ENCODE data around the gene KRTAP27-1.

KRTAP27-1 gene, protein sequence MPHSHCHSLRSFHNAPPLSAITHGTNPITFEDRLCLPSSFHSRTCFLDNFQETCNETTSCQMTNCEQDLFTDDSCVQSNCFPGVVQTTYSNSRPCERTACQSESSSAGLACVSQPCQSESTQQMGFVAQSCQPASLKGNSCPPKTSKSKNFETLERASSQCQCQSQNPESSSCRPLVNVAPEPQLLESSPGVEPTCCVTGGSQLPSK

DNA sequence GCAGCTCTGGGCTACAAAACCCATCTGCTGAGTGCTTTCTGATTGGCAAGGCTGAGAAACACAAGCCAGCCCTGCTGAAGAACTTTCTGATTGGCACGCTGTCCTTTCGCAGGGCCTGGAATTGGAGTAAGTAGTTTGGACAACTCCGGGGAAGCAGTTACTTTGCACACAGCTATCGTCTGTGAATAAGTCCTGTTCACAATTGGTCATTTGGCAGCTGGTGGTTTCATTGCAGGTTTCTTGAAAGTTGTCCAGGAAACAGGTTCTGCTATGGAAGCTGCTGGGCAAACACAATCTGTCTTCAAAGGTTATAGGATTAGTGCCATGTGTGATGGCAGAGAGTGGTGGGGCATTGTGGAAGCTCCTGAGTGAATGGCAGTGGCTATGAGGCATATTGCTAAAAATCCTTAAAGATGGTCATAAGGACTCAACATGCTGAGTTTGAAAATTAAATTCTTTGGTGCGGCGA is at the start of gene KRTAP27-1:
KRTAP27-1 (minus strand) TSS at position 419 of the 469 bp plus-strand sequence; CDS start at position 393, 26 bp downstream.
- no peak for DNase-seq

DNA sequence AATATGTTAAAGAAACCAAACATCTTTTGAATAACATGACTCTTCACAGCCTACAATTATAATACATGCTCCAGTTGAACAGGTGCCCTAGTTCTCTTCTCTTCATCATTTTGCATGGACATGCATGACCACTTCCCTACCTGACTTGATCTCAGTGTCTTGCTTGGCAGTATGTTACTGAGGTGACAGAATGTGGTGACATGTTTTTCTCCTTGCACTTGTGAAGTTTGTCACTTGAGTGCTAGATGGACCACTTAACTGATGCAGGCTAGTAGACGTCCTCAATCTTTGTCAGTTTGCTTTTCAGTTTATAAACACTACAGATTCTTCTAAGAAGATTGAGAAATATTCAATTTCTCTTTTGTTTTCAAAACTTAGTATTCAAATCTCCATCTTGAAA is 44.7 kb upstream of the KRTAP27-1 start:
- no peak for DNase-seq

DNA sequence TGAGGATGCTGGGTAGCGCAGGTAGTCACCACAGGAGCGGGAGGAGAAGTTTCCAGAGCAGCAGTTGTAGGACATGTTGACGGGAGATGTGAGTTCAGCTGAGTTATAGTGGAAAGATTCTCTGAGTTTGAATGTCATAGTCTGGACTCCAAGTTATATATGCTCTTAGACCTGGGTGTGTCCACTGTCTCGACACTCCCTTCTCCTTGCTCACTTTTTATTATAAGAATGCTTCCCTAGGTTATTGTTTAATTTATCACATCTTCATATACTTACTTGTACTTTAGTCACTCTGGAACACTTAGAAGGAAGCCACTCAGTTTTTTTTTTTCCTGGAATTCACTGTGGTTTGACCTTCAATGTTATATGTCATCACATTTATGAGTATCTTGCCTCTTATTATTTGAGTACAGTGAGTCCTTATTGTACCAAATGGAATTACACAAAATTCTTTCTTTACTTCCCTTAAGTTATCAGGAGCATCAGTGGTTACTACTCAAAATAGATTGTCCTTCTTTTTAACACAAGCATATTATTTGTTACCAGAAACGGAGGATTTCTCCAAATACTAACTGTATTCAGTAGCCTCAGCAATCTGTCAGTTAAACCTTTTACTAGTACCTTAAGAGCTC is 34.8 kb upstream of the KRTAP27-1 start, which contains the start of gene KRTAP13-2:
KRTAP13-2 (minus strand) TSS at position 133 of the 632 bp plus-strand sequence; CDS start at position 75, 58 bp downstream.
- no peak for DNase-seq

DNA sequence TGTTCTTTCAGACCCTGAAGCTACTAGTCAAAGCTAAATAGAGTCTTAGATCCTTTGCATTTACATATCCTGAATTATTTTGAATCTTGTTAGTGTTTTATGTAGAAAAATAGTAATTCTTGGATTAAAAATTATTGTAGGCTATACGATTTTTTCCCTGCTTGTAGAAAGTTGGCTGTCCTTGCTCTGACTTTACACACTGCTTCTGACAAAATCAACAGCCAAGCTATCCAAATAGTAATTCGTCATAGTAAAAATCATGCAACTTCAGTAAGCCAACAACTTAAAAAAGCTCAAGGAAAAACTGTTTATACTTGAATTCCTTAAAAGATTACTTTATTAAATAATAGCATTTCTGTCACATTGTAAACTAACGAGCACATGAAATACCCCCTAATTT is 18.4 kb upstream of the KRTAP27-1 start:
- DNase-seq, result no peak

DNA sequence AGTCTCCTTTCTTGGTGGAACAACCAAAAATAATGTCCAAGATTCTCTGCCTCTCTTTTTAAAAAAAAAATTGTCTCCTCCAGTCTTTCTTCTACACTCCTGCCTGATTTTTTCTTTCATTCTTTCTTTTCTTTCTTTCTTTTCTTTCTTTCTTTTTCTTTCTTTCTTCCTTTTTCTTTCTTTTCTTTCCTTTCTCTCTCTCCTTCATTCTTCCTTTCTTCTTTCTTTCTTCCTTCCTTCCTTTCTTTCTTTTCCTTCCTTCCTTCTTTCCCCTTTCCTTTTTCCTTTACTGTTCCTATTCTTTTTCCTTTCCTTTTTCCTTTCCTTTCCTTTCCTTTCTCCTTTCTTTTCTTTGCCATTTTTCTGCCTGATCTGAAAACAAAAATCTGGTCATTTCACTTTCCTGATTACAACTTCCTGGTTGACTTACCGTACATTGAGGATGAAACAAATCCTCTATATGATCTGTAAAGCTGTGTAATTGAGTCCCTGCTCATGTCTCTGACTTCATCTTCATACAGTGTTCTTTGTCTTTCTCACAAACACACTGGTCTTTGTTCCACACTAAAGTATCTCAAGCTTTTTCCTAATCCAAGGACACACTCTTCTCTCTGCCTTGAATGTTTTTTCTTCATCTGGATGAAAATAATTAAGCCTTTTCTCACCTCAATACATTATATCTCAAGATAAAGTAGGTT is 17.0 kb upstream of the KRTAP27-1 start:
- DNase-seq, result no peak

DNA sequence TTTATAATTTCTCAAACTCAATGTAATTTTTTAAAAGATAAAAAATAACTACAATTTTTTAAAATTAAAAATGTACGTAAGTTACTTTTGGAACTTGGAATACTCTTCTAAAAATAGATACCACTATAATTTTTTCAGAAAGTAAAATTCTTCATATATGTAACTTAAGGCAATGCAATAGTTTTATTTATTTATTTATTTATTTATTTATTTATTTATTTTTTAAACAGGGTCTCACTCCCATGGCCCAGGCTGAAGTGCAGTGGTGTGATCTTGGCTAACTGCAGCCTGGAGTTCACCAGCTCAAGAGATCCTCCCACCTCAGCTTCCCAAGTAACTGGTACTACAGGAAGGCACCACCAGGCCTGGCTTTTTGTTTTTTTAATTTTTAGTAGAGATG is 14.0 kb upstream of the KRTAP27-1 start:
- no peak for DNase-seq

DNA sequence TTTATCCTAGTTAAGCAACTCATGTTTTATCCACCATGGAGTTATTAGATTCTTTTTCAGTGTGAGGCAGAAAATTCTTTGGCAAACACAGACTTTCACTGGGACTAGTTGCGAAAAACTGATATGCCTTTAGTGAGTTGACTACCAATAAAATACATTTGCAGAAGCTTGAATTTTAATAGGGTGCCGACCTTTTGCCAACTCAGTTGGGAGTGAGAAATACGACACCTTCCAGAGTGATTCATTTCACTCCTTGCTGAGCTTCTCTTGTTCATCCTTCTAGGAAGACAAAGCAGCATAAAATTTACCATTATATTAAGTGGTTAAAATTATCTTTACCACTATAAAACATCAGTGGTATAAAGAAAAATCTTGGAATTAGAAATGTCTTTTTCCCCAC is 12.1 kb upstream of the KRTAP27-1 start:
- no peak for DNase-seq

DNA sequence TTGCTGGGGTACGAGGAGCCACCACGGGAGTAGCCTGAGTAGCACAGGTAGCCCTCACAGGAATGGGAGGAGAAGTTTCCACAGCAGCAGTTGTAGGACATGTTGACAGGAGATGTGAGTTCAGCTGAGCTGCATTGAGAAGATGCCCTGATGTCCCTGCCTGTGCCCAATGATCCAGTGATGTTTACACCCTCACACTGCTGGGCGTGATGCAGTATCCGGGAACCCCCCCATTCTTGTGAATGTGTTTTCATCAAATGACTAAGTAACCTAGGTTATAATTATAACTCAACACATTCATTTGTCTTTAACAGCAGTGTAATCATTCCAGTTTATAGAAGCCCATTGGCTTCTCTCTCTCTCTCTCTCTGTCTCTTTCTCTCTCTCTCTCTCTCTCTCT is 11.0 kb upstream of the KRTAP27-1 start, which contains the start of gene KRTAP23-1:
KRTAP23-1 (minus strand) TSS at position 101 of the 400 bp plus-strand sequence; CDS start at position 101, 0 bp downstream.
- DNase-seq, result no peak

DNA sequence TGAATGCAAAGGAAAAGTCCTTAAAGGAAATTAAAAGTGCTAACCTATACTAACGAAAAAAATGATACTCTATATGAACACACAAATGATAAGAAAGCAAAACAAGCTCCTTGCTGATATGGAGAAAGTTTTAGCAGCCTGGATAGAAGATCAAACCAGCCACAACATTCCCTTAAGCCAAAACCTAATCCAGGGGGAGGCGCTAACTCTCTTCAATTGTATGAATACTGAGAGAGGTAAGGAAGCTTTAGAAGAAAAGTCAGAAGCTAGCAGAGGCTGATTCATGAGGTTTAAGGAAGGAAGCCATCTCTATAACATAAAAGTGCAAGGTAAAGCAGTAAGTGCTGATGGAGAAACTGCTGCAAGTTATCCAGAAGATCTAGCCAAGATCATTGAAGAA is 7.5 kb upstream of the KRTAP27-1 start:
- DNase-seq, result no peak

DNA sequence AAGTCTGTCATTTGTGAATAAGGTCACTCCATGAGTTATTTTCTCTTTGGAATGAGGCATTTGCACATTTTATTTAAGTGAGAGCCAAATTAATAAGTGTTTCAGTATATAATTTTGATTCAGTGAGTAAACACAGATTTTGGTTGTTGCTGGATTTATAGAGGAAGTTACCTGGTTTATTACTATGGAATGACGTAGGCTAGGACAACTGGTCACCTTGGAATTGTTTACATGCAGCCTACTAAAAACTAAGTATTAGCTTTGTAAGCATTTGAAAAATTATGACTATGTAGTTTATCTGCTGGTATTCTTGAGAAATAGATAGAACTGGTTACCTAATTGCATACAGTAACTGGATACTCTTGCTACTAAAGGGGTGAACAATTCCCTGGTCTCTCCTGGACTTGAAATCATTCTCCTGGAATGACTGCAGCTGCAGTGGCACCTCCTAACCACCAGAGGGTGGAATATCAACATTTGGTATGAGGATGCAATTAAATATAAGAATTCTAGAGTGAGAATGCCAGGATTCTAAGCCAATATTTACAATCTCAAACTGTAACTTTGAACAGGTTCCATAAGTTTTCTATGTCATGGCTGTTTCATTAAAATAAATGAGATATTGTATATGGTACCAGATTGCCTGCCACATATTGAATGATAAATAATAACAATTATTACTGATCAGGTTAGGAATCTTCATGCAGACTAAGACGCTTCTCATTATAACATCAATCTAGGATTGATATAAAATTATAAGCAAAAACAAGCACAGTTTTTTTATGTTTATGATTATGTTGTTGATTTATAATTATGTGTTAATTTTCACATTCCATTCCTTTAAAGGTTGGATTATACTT is 3.5 kb upstream of the KRTAP27-1 start:
- DNase-seq, result no peak

DNA sequence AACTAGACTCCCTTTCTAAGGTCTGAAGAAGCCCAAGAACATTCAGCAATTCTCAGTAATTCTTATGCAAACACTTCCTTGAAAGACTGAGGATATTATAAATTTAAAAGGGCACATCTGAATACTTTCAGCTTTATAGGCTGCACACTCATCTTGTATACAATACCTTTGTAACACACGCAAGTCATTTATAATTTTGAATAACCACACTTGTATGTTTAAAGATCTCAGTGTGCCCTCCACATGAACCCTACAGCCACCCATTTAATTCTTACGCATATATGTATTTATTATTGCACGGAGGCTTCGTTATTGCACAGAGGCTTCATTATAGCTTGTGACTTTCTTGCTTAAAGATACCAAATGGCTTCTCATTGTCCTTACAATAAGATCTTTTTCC is 1.2 kb upstream of the KRTAP27-1 start:
- no peak for DNase-seq

DNA sequence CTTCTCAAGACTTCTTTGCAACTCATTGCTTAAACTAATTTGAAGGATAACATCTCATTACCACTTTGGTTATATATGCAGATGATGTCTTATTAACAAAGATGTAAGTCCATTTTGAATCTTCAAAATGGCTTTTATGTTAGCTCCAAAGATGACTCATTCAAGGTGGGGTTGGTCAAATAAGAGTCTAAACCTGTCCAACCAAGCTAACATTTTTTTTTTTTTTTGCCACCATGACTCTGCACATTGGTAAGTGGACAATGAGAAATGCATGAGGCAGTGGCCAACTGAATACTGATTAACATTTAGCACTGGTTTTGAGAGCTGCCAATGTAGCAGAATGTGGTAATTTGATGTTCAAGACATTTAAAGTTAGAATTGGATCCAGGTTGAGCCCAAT is 278 bp upstream of the KRTAP27-1 start:
- DNase-seq, result no peak

DNA sequence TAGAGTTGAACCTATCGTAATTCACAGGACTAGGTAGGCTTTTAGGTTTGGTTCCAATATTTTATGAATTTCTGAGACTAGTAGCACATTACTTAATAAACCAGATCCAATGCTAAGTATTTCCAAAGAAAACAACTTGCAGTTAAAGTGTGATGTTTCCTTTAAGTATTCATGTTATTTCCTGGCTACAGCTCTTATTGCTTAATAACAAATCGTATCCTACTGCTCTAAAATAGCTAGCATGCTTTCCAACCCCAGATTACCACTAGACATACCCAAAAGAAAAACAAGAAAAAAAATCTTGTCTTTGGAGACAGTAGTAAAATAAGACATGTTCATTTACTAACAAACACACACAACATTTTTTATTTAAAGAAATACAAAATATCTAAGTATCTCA is 898 bp downstream of the KRTAP27-1 start:
- DNase-seq, result no peak

DNA sequence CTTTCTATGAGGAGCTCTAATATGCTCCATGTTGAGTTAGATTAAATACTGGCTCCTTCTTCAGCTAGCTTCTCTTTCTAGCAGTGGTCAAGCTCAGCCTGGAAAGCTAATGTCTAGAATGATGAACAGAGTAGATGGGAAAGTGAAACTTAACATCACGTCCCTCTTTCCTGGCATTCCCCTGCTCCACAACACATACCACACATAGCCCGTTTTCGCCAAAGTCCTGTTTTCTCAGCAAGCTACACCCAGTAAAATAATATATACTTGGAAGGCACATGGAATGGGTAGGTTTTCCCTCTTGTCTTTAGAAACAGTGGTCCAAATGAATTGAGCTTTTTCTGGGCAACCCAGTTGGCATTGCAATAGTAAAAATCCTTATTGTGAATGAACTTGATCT is 3.8 kb downstream of the KRTAP27-1 start:
- no peak for DNase-seq

DNA sequence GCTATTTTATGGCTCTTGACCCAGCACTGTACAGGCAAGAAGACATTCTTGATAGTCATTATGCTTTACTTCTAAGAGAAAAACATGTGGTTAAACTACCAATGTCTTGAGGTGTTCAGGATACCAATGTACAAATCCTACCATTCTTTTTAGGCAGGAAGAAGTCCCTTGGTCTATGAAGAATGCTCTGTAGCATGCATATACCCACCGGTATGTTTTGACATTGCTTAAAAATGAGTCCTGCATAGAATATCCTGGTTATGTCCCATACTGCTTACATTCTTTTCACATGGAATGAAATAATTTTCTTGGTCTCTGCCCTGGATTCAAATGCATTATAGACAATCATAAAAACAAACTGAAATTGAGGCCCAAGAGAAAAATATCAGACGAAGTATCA is 4.8 kb downstream of the KRTAP27-1 start:
- DNase-seq, result no peak

DNA sequence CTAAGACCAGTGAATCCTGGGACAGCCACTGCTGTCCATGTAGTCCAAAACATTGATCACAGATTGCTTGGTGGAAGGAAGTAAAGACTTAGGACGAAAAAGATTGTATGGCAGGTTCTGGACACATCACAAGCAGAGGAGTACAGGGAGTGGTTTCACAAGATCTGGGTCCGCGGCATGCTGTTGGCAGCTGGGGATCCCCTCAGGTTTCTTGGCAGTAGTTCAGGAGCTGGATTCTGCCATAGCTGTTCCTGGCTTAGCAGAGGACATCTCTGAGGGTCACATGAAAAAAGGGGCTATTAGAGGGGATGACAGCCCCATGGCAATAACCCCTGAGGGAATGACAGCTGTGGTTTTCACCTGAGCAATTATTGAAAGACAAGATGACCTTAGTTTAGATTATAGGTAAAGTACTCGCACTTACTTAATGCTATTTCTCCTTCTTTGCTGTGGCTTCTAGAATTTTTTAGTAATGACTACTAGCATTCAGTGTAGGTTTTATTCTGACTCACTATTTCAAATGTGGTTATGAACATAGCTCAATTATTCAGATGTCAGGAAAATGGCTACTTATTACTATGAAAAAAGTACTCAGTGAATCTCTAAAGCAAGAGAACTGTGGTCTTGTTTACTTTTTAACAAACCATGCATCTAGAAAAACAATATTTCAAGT is 8.2 kb downstream of the KRTAP27-1 start:
- DNase-seq, result no peak

DNA sequence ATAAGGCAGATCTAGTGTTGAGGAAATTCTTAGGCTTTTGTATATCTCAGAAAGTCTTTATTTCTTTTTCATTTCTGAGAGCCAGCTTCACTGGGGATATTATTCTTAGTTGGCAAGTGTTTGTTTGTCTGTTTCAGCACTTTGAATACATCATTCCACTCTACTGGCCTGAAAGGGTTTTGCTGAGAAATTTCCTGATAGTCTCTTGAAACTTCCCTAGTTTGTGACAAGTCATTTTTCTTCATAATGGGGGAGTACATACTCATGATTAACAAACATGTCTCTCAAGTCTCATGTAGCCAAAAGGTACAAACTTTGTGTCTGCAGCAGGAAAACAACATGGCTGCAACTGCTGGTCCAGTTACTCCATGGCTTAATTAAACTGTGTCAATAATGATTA is 11.1 kb downstream of the KRTAP27-1 start:
- no peak for DNase-seq

DNA sequence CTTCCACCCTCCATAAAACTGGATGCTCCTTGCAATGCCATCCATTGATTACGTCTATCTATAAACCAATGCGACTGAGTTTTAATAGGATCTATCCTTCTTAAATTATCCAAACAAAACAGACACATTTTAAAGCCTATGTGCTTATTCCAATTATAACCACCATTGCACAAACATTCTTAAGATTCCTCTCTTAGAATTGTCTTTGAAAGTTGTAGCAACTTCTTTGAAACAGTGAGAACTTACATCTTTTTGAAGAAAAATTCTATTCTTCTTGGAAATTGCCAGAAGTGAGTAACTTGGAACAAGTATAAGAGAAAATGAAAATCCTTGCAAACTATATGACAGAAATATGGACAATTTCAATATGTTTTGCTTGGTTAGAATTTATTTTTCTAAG is 17.3 kb downstream of the KRTAP27-1 start, which contains the start of gene KRTAP26-1:
KRTAP26-1 (minus strand) TSS at position 101 of the 400 bp plus-strand sequence. CDS start 280 bp downstream, outside the sequence.
- no peak for DNase-seq

DNA sequence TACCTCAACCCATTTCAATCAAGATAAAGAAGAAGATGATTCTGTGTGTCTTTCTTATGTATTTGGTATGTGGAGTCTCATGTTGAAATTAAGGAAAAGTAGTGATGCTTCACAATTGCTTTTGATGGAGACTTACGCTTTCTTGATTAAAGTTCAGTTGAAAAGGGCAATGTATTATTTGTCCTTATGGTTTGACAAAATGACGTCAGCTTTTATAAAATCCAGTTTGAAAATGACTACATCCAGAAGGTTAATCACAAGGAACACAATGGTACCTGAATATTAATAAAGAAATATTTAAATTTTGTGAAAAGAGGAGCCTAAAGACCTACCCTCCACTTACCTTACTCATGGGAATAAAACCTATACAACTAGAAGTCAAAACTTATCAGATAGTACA is 21.8 kb downstream of the KRTAP27-1 start:
- DNase-seq, result no peak

DNA sequence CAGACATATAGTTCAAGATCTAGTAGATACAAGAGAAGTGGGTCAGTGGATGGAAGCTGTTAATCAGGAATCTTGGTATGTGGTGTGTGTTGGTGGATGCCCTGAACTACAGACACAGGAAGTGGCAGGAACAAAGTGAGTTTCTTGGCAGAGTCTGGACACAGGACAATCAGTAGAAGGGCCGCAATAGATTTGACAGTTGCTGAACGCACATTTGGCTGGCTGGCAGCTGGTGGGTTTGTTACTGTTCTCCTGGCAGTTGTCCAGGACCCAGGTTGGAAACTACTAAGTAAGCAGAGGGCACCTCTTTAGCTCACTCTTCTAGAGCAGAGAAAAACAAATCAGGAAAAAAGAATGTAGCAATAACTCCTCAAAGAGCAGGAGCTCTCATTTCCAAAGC is 30.6 kb downstream of the KRTAP27-1 start:
- no peak for DNase-seq

DNA sequence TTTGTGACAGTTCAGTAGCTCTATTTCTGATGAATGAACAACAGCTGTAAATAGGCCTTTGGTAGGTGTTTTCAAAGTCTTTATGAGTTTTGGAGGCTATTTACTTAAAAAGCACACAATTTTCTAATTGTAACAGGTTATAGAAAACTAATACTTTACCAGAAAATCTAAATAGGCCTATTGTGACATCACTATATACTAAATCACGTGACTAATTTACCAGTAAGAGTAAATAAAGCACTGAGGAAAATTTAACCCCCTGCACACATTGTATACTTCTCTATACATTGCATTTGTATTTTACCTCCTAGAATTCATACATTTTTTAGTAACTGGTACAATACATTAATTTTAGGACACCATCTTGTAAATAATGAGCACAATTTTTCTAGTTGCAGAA is 32.4 kb downstream of the KRTAP27-1 start:
- DNase-seq, result no peak

DNA sequence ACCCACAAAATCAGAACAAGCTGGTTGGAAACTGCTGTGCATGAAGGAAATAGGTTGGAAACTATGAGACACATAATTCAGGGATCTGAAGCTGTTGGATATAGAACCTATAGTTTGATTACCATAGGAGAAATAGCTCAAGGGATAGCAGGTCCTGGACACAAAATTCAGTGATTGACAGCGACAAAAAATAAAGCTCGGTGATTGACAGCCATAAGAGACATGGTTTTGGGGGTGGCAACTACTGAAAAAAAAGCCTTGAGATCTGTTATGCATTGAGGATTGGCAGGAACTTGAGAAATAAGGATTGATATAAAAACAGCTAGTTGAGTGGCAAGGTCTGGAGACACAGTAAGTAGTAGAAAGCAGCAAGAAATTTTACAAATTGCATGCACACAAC is 48.3 kb downstream of the KRTAP27-1 start, which contains the start of gene KRTAP25-1:
KRTAP25-1 (minus strand) TSS at position 300 of the 400 bp plus-strand sequence; CDS start at position 276, 24 bp downstream.
- no peak for DNase-seq

Measured in activated T-cell treated with anti-CD3 and anti-CD28 coated beads for 4 hours (primary cell).